Heart right ventricle (tissue), 16 donors: ENCODE data around the gene KRT73. TPM values are rescaled to one million over a fixed set of nuclear protein-coding genes. Genes with fewer than 3 reads are reported as not detected.

Experiments
- ATAC-seq, 8 donors: fragments of 200-7000 bp; cut with Tn5 transposase; one replicate each; pipeline ENCODE4 v1.9.1; 2020; ENCODE audit warnings: mild to moderate bottlenecking in 8 of 8, moderate library complexity in 8 of 8, moderate number of reproducible peaks in 1 of 8
- DNase-seq, 2 donors: peaks; one replicate each; pipeline ENCODE4 v3.0.0-alpha.2; 2020
- H3K27ac ChIP-seq, 10 donors: fragments of 200-600 bp; sonication (generic) in 2 of 10; one replicate each; pipeline versions ENCODE4 v1.5.0 to v1.8.0; 2020 to 2022; ENCODE audit warnings: mild to moderate bottlenecking in 3 of 10
- H3K27me3 ChIP-seq, 7 donors: fragments of 200-600 bp; one replicate each; pipeline ENCODE4 v1.8.0; 2021 to 2022; ENCODE audit warnings: mild to moderate bottlenecking in 2 of 7
- H3K36me3 ChIP-seq, 9 donors: fragments of 200-600 bp; sonication (generic) in 1 of 9; one replicate each; pipeline versions ENCODE4 v1.5.0 to v1.8.0; 2020 to 2022; ENCODE audit warnings: mild to moderate bottlenecking in 2 of 9
- H3K4me1 ChIP-seq, 9 donors: fragments of 200-600 bp; sonication (generic) in 1 of 9; one replicate each; pipeline versions ENCODE4 v1.5.0 to v1.8.0; 2020 to 2022; ENCODE audit warnings: mild to moderate bottlenecking in 4 of 9
- H3K4me3 ChIP-seq, 10 donors: fragments of 200-600 bp; sonication (generic) in 2 of 10; one replicate each; pipeline versions ENCODE4 v1.5.0 to v1.8.0; 2020 to 2022; ENCODE audit warnings: mild to moderate bottlenecking in 7 of 10, moderate library complexity in 2 of 10
- H3K9me3 ChIP-seq, 11 donors: fragments of 200-600 bp in 10 of 11; sonication (generic) in 2 of 11; one replicate each; pipeline versions ENCODE4 v1.5.0 to v1.8.0; 2013 to 2022; ENCODE audit warnings: mild to moderate bottlenecking in 2 of 11, control low read depth in 1 of 11, moderate library complexity in 1 of 11
- CTCF ChIP-seq, 9 donors: fragments of 200-600 bp; sonication (generic) in 2 of 9; IDR thresholded peaks; one replicate each; pipeline versions ENCODE4 v1.5.0 to v1.8.0; 2021 to 2022; ENCODE audit warnings: antibody characterized with exemption in 9 of 9, mild to moderate bottlenecking in 5 of 9, moderate library complexity in 1 of 9
- whole genome bisulfite sequencing, 2 donors: extraction: QIAGEN DNeasy Blood & Tissue Kit; methylation state at CpG; one replicate each; pipeline ENCODE4 v1.1.7; 2013; ENCODE audit warnings: inconsistent platforms in 1 of 2; 5-methylcytosine and 5-hydroxymethylcytosine counted together
- intact Hi-C, 10 donors: fragments of 100-400 bp; cut with DNase I; formaldehyde crosslinking; loops; one replicate each; pipeline versions ENCODE4 v1.11.1 to v1.14.2; 2022
- polyA plus RNA-seq, 2 donors: library from polyadenylated mRNA; stranded (reverse); fragments of 200-250 nt; gene quantifications; one replicate each; pipeline ENCODE4 v1.2.3, GENCODE V29; 2013
- total RNA-seq, 10 donors: library from RNA; stranded (reverse); fragmentation: NEBNext Ultra II Directional in 3 of 10; extraction: Animal tissue kit (Norgen Biotek cat#: 25700) in 3 of 10; gene quantifications; one replicate each; pipeline versions ENCODE4 v1.2.1 to v1.2.4, GENCODE V29; 2021 to 2023
- donor health status: Arrhythmogenic right ventricular cardiomyopathy.
- donor health status: ischemic (EF 13 %, LVEDD 7.1; RV severe dilation, severe dysfunction).
- donor health status: healthy with polysubstance abuse.
- donor health status: DM: no; HTN: yes; CAD: no.
- donor health status: DM: no; HTN: no; CAD: no.
- donor health status: ischemic (EF 25% LVEDD 6.9; RV normal size, moderate dysfunction).
- donor health status: ischemic (EF 25% LVEDD 5.7; RV mildly dilated, moderate dysfunction).
- donor health status: healthy.
- donor health status: DM: yes; HTN: yes; CAD: no.
- donor health status: Ischemic cardiomyopathy.
- donor health status: ischemic (EF 35%, LVEDD 5.7; RV mildly dilated, moderate dysfunction).
- donor health status: nonischemic (EF 11% LVEDD 7.7; RV severe dilation, severe dysfunction).
- donor health status: DM: yes; HTN: yes; CAD: no.
- donor health status: PGD.
- donor health status: ischemic (EF 29% LVEDD 5.4; RV normal size, mild dysfunction).
- donor health status: nonischemic (EF 23%, LVEDD 6.1; RV moderate dilation, normal function).

KRT73 gene
- total and polyA plus RNA-seq, 12 donors = not detected

GRCh38 chr12:52660934-52661499, 42.7 kb upstream of the KRT73 start:
- Histone ChIP-seq H3K4me1 (peaks cover 0 to 7% (median 0%) of the 10 kb centered on the region in 9 donors), H3K36me3 (no peaks in the 10 kb centered on the region), H3K27ac (no peak overlapping the region), H3K27me3 (peaks cover 0 to 27% (median 9%) of the 10 kb centered on the region in 7 donors), H3K9me3 (no peaks in the 10 kb centered on the region), H3K4me3 (no peak overlapping the region)
- 72 to 77% methylated on average over 3 of the region's 3 CpGs for WGBS, 2 donors
- ATAC-seq (no peak), DNase-seq (no peak)
- intact Hi-C loops = loop anchor here in 4 of 10 donors (10.0 kb wide), 1 partner anchor 204 kb away; no protein-coding TSS in a partner anchor
- TF ChIP-seq CTCF (IDR thresholded peaks at IDR 0.05) = no peak

- Histone ChIP-seq H3K27me3 (peaks cover 0 to 24% (median 7%) of the 10 kb centered on the region in 7 donors), H3K4me3 (no peak overlapping the region), H3K36me3 (no peaks in the 10 kb centered on the region), H3K9me3 (no peaks in the 10 kb centered on the region), H3K4me1 (peaks cover 0 to 7% (median 4%) of the 10 kb centered on the region in 9 donors), H3K27ac (no peak overlapping the region)
- ATAC-seq (no peak), DNase-seq (no peak)
- 78 to 87% methylated on average over 4 of the region's 4 CpGs for WGBS, 2 donors
- TF ChIP-seq CTCF (IDR thresholded peaks at IDR 0.05) = no peak
- intact Hi-C loops = loop anchor here in 4 of 10 donors (10.0 kb wide), 1 partner anchor 205 kb away; no protein-coding TSS in a partner anchor
Observed at GRCh38 chr12:52659951-52660350, 41.6 kb upstream of the KRT73 start.

- ATAC-seq (no peak), DNase-seq (no peak)
- H3K27me3 ChIP-seq = peaks cover 0 to 24% (median 1%) of the 10 kb centered on the region in 7 donors
- H3K4me3 ChIP-seq = no peak overlapping the region
- no peaks in the 10 kb centered on the region for H3K36me3 ChIP-seq
- WGBS, 2 donors = 64 to 69% methylated on average over 7 of the region's 7 CpGs
- no peak overlapping the region for H3K27ac ChIP-seq
- no peak for TF ChIP-seq CTCF (IDR thresholded peaks at IDR 0.05)
- H3K4me1 ChIP-seq = peaks cover 0 to 7% (median 4%) of the 10 kb centered on the region in 9 donors
- H3K9me3 ChIP-seq = no peaks in the 10 kb centered on the region
- intact Hi-C loops = no loop called here
Observed at GRCh38 chr12:52659395-52659794, 41.0 kb upstream of the KRT73 start.

GRCh38 chr12:52658196-52658595, 39.8 kb upstream of the KRT73 start:
- Histone ChIP-seq H3K27ac (no peak overlapping the region), H3K4me3 (no peak overlapping the region), H3K9me3 (no peaks in the 10 kb centered on the region), H3K27me3 (peaks cover 0 to 23% (median 0%) of the 10 kb centered on the region in 7 donors), H3K36me3 (no peaks in the 10 kb centered on the region), H3K4me1 (peaks cover 0 to 7% (median 4%) of the 10 kb centered on the region in 9 donors)
- ATAC-seq (no peak), DNase-seq (no peak)
- no peak for TF ChIP-seq CTCF (IDR thresholded peaks at IDR 0.05)
- intact Hi-C loops = no loop called here
- 78 to 87% methylated on average over 4 of the region's 4 CpGs for WGBS, 2 donors
